CD14-positive monocyte (primary cell): ENCODE data around the gene USP17L11. TPM values are rescaled to one million over a fixed set of nuclear protein-coding genes. Genes with fewer than 3 reads are reported as not detected.
"Not testable (repeated sequence)": the region's sequence is repeated elsewhere in the genome, so short reads cannot be mapped to it uniquely, and the experiment has no call there.

ENCODE experiments used
- DNase-seq, 3 donors: peaks; one replicate each; pipeline ENCODE4 v3.0.0-alpha.2; 2011 to 2022
- H2AFZ ChIP-seq: 2 replicates; pipeline ENCODE4 v1.6.0; 2012; ENCODE audit warnings: mild to moderate bottlenecking, low read depth, low read length, inconsistent platforms; ENCODE audit not compliant: insufficient read depth, poor library complexity, severe bottlenecking
- H3K27ac ChIP-seq, 2 donors: 1 replicate in 1 of 2; 2 replicates in 1 of 2; pipeline ENCODE4 v1.5.1; 2012 to 2013; ENCODE audit warnings: low read length in 2 of 2, control low read depth in 1 of 2, inconsistent platforms in 1 of 2, low read depth in 1 of 2, mild to moderate bottlenecking in 1 of 2
- H3K27me3 ChIP-seq, 2 donors: one replicate each; pipeline versions ENCODE4 v1.6.0 to v1.6.1; 2011 to 2013; ENCODE audit warnings: low read length in 2 of 2; ENCODE audit not compliant: control insufficient read depth in 2 of 2, insufficient read depth in 2 of 2
- H3K36me3 ChIP-seq, 2 donors: replicated peaks in 1 of 2; 1 replicate in 1 of 2; 2 replicates in 1 of 2; pipeline versions ENCODE4 v1.5.1 to v1.6.1; 2012 to 2013; ENCODE audit warnings: low read length in 2 of 2, control low read depth in 1 of 2, inconsistent platforms in 1 of 2, mild to moderate bottlenecking in 1 of 2; ENCODE audit not compliant: insufficient read depth in 2 of 2, control insufficient read depth in 1 of 2
- H3K4me1 ChIP-seq, 2 donors: 1 replicate in 1 of 2; 2 replicates in 1 of 2; pipeline versions ENCODE4 v1.5.1 to v1.6.1; 2012 to 2013; ENCODE audit warnings: low read length in 2 of 2, control low read depth in 1 of 2, inconsistent platforms in 1 of 2, mild to moderate bottlenecking in 1 of 2, moderate library complexity in 1 of 2; ENCODE audit not compliant: insufficient read depth in 2 of 2, control insufficient read depth in 1 of 2
- H3K4me2 ChIP-seq: replicated peaks from 2 replicates; pipeline ENCODE3; 2012; ENCODE audit warnings: low read length, moderate library complexity, mild to moderate bottlenecking; ENCODE audit not compliant: poor library complexity, severe bottlenecking; ENCODE audit errors: extremely low read depth
- H3K4me3 ChIP-seq, 3 experiments: fragments of 200-600 bp in 1 of 3; sonication (generic) in 1 of 3; replicated peaks in 1 of 3; 1 replicate in 2 of 3; 2 replicates in 1 of 3; pipeline ENCODE4 v1.5.1; 2011 to 2013; ENCODE audit warnings: low read length in 3 of 3, mild to moderate bottlenecking in 3 of 3, control low read depth in 2 of 3, low read depth in 2 of 3, inconsistent platforms in 1 of 3, moderate library complexity in 1 of 3
- H3K79me2 ChIP-seq: 2 replicates; pipeline ENCODE4 v1.6.0; 2012; ENCODE audit warnings: mild to moderate bottlenecking, control low read depth, inconsistent platforms, low read length, moderate library complexity; ENCODE audit not compliant: insufficient read depth
- H3K9ac ChIP-seq: 2 replicates; pipeline ENCODE4 v1.6.0; 2017; ENCODE audit warnings: low read length, mild to moderate bottlenecking; ENCODE audit not compliant: insufficient read depth, poor library complexity, severe bottlenecking
- H3K9me3 ChIP-seq, 2 donors: replicated peaks in 1 of 2; 1 replicate in 1 of 2; 2 replicates in 1 of 2; pipeline versions ENCODE4 v1.5.1 to v1.6.1; 2012 to 2013; ENCODE audit warnings: low read length in 2 of 2, control low read depth in 1 of 2; ENCODE audit not compliant: control insufficient read depth in 1 of 2, insufficient read depth in 1 of 2
- H4K20me1 ChIP-seq: 2 replicates; pipeline ENCODE4 v1.6.0; 2012; ENCODE audit warnings: mild to moderate bottlenecking, low read length, control low read depth, moderate library complexity; ENCODE audit not compliant: insufficient read depth
- H3K27ac Mint-ChIP-seq, 7 donors: one replicate each; pipeline ENCODE4 v1.8.0; 2020; ENCODE audit warnings: mild to moderate bottlenecking in 7 of 7, mixed read lengths in 7 of 7, moderate library complexity in 6 of 7, inconsistent platforms in 2 of 7
- H3K27me3 Mint-ChIP-seq, 3 donors: one replicate each; pipeline ENCODE4 v1.8.0; 2021 to 2022; ENCODE audit warnings: low read depth in 3 of 3, mild to moderate bottlenecking in 3 of 3, mixed read lengths in 3 of 3, moderate library complexity in 3 of 3, inconsistent platforms in 1 of 3
- H3K36me3 Mint-ChIP-seq, 2 donors: one replicate each; pipeline ENCODE4 v1.8.0; 2020; ENCODE audit warnings: mixed read lengths in 2 of 2, inconsistent platforms in 1 of 2, mild to moderate bottlenecking in 1 of 2
- H3K4me1 Mint-ChIP-seq: one replicate; pipeline ENCODE4 v1.8.0; 2020; ENCODE audit warnings: mild to moderate bottlenecking, mixed read lengths
- H3K4me3 Mint-ChIP-seq, 2 donors: one replicate each; pipeline ENCODE4 v1.8.0; 2020; ENCODE audit warnings: mild to moderate bottlenecking in 2 of 2, mixed read lengths in 2 of 2, moderate library complexity in 1 of 2
- H3K9me3 Mint-ChIP-seq, 7 donors: one replicate each; pipeline ENCODE4 v1.8.0; 2020 to 2022; ENCODE audit warnings: mixed read lengths in 7 of 7, mild to moderate bottlenecking in 6 of 7, moderate library complexity in 6 of 7, inconsistent platforms in 2 of 7
- WGBS: methylation state at CpG from one replicate; pipeline ENCODE4 v1.1.5; 2013; ENCODE audit warnings: missing lambda C conversion rate; ENCODE audit not compliant: insufficient coverage; 5-methylcytosine and 5-hydroxymethylcytosine counted together
- intact Hi-C, 2 donors: fragments of 100-400 bp; cut with micrococcal nuclease; formaldehyde crosslinking; loops; one replicate each; pipeline versions ENCODE4 v1.15.0 to v1.15.1; 2023
- polyA minus RNA-seq: library from RNA; depleted of rRNA, polyadenylated mRNA; stranded (reverse); fragments of >200 nt; gene quantifications from 2 replicates; pipeline ENCODE4 v1.2.3, GENCODE V29; 2012
- polyA plus RNA-seq, 3 donors: library from polyadenylated mRNA; depleted of rRNA in 1 of 3; unstranded in 2 of 3; stranded (reverse) in 1 of 3; fragments of 300-500 nt in 2 of 3; fragments of >200 nt in 1 of 3; fragmentation: Illumina TruSeq in 2 of 3; gene quantifications; 1 replicate in 2 of 3; 2 replicates in 1 of 3; pipeline ENCODE4 v1.2.3, GENCODE V29; 2012 to 2021
- total RNA-seq, 12 experiments: library from RNA in 1 of 12; stranded (reverse) in 1 of 12; fragments of 120-200 nt in 1 of 12; gene quantifications; one replicate each; pipeline ENCODE4 v1.2.4 and lab custom pipeline; 2013 to 2026; ENCODE audit warnings: mixed read lengths in 6 of 12, inconsistent platforms in 1 of 12

USP17L11 gene
- total RNA-seq (2013) = not detected
- polyA plus RNA-seq (not detected), polyA minus RNA-seq (not detected in 2 replicates), total RNA-seq (lab: John Stamatoyannopoulos, UW) (0 reads per million in 11 experiments)

GRCh38 chr4:9215105-9215504 lies at the start of gene USP17L11:
Gene USP17L11 (plus strand): TSS chr4:9215405. CDS start chr4:9215405, 0 bp downstream.
- H3K27me3 Mint-ChIP-seq, H3K4me1 Mint-ChIP-seq, intact Hi-C loops, H3K27me3 ChIP-seq, H3K4me3 Mint-ChIP-seq, H2AFZ ChIP-seq, H3K27ac ChIP-seq, H3K9me3 Mint-ChIP-seq, DNase-seq, H3K4me1 ChIP-seq, H3K9ac ChIP-seq, H3K9me3 ChIP-seq, H3K27ac Mint-ChIP-seq, H4K20me1 ChIP-seq, H3K4me2 ChIP-seq, H3K79me2 ChIP-seq, H3K36me3 ChIP-seq, H3K36me3 Mint-ChIP-seq, H3K4me3 ChIP-seq: not testable (repeated sequence)
- WGBS = no CpG with 5 or more reads among the region's 14 CpGs

- H3K4me2 ChIP-seq, H3K27ac ChIP-seq, H2AFZ ChIP-seq, H3K9me3 ChIP-seq, H3K27me3 ChIP-seq, H3K9me3 Mint-ChIP-seq, H3K4me1 ChIP-seq, H3K36me3 Mint-ChIP-seq, H3K27ac Mint-ChIP-seq, intact Hi-C loops, H3K36me3 ChIP-seq, DNase-seq, H4K20me1 ChIP-seq, H3K4me1 Mint-ChIP-seq, H3K4me3 ChIP-seq, H3K9ac ChIP-seq, H3K4me3 Mint-ChIP-seq, H3K79me2 ChIP-seq, H3K27me3 Mint-ChIP-seq: not testable (repeated sequence)
- no CpG with 5 or more reads among the region's 8 CpGs for WGBS
Observed at GRCh38 chr4:9165990-9166389, 49.2 kb upstream of the USP17L11 start.

GRCh38 chr4:9169791-9170459 lies 45.3 kb upstream of the USP17L11 start, which contains the start of gene FAM90A26:
Gene FAM90A26 (plus strand): TSS chr4:9170409. CDS start chr4:9173173, 2,764 bp downstream.
- H3K4me2 ChIP-seq, DNase-seq, H3K36me3 ChIP-seq, H3K27me3 ChIP-seq, intact Hi-C loops, H3K27ac ChIP-seq, H3K9ac ChIP-seq, H3K27ac Mint-ChIP-seq, H3K4me3 Mint-ChIP-seq, H3K4me3 ChIP-seq, H3K9me3 Mint-ChIP-seq, H3K36me3 Mint-ChIP-seq, H2AFZ ChIP-seq, H3K4me1 Mint-ChIP-seq, H3K9me3 ChIP-seq, H3K79me2 ChIP-seq, H3K27me3 Mint-ChIP-seq, H4K20me1 ChIP-seq, H3K4me1 ChIP-seq: not testable (repeated sequence)
- 60% methylated on average over 1 of the region's 11 CpGs for WGBS

- 91% methylated on average over 4 of the region's 13 CpGs for WGBS
- not testable (repeated sequence) for H3K4me3 Mint-ChIP-seq
Observed at GRCh38 chr4:9210357-9210756, 4.8 kb upstream of the USP17L11 start, which contains the start of gene USP17L10. Gene USP17L10 (plus strand): TSS chr4:9210657. CDS start chr4:9210657, 0 bp downstream.

More at GRCh38 chr4:9210357-9210756, 4.8 kb upstream of the USP17L11 start, which contains the start of gene USP17L10:
- H3K9ac ChIP-seq, H3K27me3 Mint-ChIP-seq, H2AFZ ChIP-seq, H3K27me3 ChIP-seq, H3K4me3 ChIP-seq, H3K4me1 Mint-ChIP-seq, intact Hi-C loops, H3K4me1 ChIP-seq, H3K9me3 Mint-ChIP-seq, H3K4me2 ChIP-seq, H4K20me1 ChIP-seq, DNase-seq, H3K79me2 ChIP-seq, H3K9me3 ChIP-seq, H3K27ac Mint-ChIP-seq, H3K36me3 Mint-ChIP-seq, H3K36me3 ChIP-seq, H3K27ac ChIP-seq: not testable (repeated sequence)
